Gastroesophageal sphincter (tissue), 3 donors: ENCODE measurements around the gene SLC18A3.

Experiments
- POLR2A ChIP-seq, 2 donors: fragments of 450-650 bp; IDR thresholded peaks; one replicate each; pipeline ENCODE4 v1.6.1; 2017; ENCODE audit warnings: antibody characterized with exemption in 2 of 2, mild to moderate bottlenecking in 2 of 2, moderate library complexity in 1 of 2
- TF ChIP-seq, protein P1 (sequence below), 4 experiments: fragments of 200-600 bp in 2 of 4; fragments of 450-650 bp in 2 of 4; sonication (generic) in 1 of 4; IDR thresholded peaks; one replicate each; pipeline ENCODE4 v1.5.1; 2017 to 2019; ENCODE audit warnings: antibody characterized with exemption in 4 of 4, mild to moderate bottlenecking in 2 of 4, moderate library complexity in 2 of 4

GRCh38 chr10:49596836-49597235 lies 13.3 kb upstream of the SLC18A3 start:
- TF ChIP-seq, protein P1, sequence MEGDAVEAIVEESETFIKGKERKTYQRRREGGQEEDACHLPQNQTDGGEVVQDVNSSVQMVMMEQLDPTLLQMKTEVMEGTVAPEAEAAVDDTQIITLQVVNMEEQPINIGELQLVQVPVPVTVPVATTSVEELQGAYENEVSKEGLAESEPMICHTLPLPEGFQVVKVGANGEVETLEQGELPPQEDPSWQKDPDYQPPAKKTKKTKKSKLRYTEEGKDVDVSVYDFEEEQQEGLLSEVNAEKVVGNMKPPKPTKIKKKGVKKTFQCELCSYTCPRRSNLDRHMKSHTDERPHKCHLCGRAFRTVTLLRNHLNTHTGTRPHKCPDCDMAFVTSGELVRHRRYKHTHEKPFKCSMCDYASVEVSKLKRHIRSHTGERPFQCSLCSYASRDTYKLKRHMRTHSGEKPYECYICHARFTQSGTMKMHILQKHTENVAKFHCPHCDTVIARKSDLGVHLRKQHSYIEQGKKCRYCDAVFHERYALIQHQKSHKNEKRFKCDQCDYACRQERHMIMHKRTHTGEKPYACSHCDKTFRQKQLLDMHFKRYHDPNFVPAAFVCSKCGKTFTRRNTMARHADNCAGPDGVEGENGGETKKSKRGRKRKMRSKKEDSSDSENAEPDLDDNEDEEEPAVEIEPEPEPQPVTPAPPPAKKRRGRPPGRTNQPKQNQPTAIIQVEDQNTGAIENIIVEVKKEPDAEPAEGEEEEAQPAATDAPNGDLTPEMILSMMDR (IDR thresholded peaks at IDR 0.05) = no peak
- TF ChIP-seq POLR2A (IDR thresholded peaks at IDR 0.05) = no peak
